Stimulated activated effector memory CD8-positive, alpha-beta T cell treated with anti-CD3 and anti-CD28 coated beads, Interleukin-12 subunit alpha, Interleukin-12 subunit beta, amount 100 ng/mL, for 72 hours (primary cell): Measurements from ENCODE around the gene KCTD15.

Source experiments
- ATAC-seq: fragments of 150-1000 bp; cut with Tn5 transposase; 2 replicates; pipeline ENCODE4 v1.10.0; 2021
- DNase-seq, 2 donors: peaks; one replicate each; pipeline ENCODE4 v3.0.0; 2021 to 2022; ENCODE audit warnings: low spot score in 2 of 2
- H3K27ac Mint-ChIP-seq: one replicate; pipeline ENCODE4 v1.8.0; 2022; ENCODE audit warnings: mild to moderate bottlenecking, mixed read lengths
- H3K36me3 Mint-ChIP-seq: one replicate; pipeline ENCODE4 v1.8.0; 2022; ENCODE audit warnings: mild to moderate bottlenecking, mixed read lengths
- H3K4me1 Mint-ChIP-seq: one replicate; pipeline ENCODE4 v1.8.0; 2022; ENCODE audit warnings: mixed read lengths
- H3K4me3 Mint-ChIP-seq: one replicate; pipeline ENCODE4 v1.8.0; 2022; ENCODE audit warnings: mild to moderate bottlenecking, mixed read lengths
- H3K9me3 Mint-ChIP-seq: one replicate; pipeline ENCODE4 v1.8.0; 2022; ENCODE audit warnings: mixed read lengths

The KCTD15 gene

DNA sequence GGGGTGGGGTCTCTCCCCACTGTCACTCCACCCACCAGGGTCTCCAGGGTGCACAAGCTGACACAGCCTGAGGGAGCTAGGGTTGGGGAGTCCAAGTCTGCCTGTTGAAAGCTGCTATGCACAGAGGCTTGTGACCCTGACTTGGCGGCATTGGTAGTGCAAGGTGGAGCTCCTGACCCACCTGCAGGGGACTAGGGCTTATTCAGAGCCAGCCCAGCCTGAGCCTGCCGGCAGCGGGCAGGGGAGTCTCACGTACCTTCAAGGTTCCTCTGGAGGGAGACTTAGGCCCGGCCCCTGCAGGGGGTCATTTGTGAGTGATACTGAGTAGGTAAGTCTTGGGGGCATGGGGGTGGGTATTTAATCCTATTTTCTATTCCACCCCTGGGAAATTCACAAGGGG is 4.7 kb downstream of the KCTD15 start:
- H3K4me1 Mint-ChIP-seq = peaks cover 15% of the 10 kb centered on the region
- H3K9me3 Mint-ChIP-seq = no peaks in the 10 kb centered on the region
- no peaks in the 10 kb centered on the region for H3K36me3 Mint-ChIP-seq
- H3K4me3 Mint-ChIP-seq = no peak overlapping the region
- no peak for ATAC-seq
- no peak overlapping the region for H3K27ac Mint-ChIP-seq
- DNase-seq = no peak

- no peaks in the 10 kb centered on the region for H3K36me3 Mint-ChIP-seq
- H3K4me1 Mint-ChIP-seq = peaks cover 18% of the 10 kb centered on the region
- H3K27ac Mint-ChIP-seq = peak overlapping the region; percentile 46
- ATAC-seq (no peak), DNase-seq (no peak)
- no peaks in the 10 kb centered on the region for H3K9me3 Mint-ChIP-seq
- no peak overlapping the region for H3K4me3 Mint-ChIP-seq
Observed at GRCh38 chr19:33802001-33802400, 5.3 kb downstream of the KCTD15 start.

- Mint-ChIP-seq H3K36me3 (no peaks in the 10 kb centered on the region), H3K9me3 (no peaks in the 10 kb centered on the region), H3K27ac (no peak overlapping the region), H3K4me1 (peaks cover 18% of the 10 kb centered on the region), H3K4me3 (no peak overlapping the region)
- ATAC-seq (no peak), DNase-seq (no peak)
Observed at GRCh38 chr19:33802801-33803200, 6.1 kb downstream of the KCTD15 start.

- Mint-ChIP-seq H3K4me3 (no peak overlapping the region), H3K4me1 (peaks cover 18% of the 10 kb centered on the region), H3K9me3 (no peaks in the 10 kb centered on the region), H3K36me3 (no peaks in the 10 kb centered on the region), H3K27ac (peak overlapping the region; percentile 58)
- no peak for ATAC-seq
- DNase-seq = no peak
Observed at GRCh38 chr19:33803383-33803782, 6.7 kb downstream of the KCTD15 start.

GRCh38 chr19:33804021-33804799 is 7.5 kb downstream of the KCTD15 start:
- ATAC-seq (no peak), DNase-seq (no peak)
- Mint-ChIP-seq H3K4me1 (peaks cover 18% of the 10 kb centered on the region), H3K9me3 (no peaks in the 10 kb centered on the region), H3K4me3 (no peak overlapping the region), H3K27ac (no peak overlapping the region), H3K36me3 (no peaks in the 10 kb centered on the region)

- Mint-ChIP-seq H3K27ac (no peak overlapping the region), H3K4me1 (peaks cover 18% of the 10 kb centered on the region), H3K36me3 (no peaks in the 10 kb centered on the region), H3K9me3 (no peaks in the 10 kb centered on the region), H3K4me3 (no peak overlapping the region)
- ATAC-seq = no peak
- DNase-seq = no peak
Observed at GRCh38 chr19:33805313-33805712, 8.6 kb downstream of the KCTD15 start.

DNA sequence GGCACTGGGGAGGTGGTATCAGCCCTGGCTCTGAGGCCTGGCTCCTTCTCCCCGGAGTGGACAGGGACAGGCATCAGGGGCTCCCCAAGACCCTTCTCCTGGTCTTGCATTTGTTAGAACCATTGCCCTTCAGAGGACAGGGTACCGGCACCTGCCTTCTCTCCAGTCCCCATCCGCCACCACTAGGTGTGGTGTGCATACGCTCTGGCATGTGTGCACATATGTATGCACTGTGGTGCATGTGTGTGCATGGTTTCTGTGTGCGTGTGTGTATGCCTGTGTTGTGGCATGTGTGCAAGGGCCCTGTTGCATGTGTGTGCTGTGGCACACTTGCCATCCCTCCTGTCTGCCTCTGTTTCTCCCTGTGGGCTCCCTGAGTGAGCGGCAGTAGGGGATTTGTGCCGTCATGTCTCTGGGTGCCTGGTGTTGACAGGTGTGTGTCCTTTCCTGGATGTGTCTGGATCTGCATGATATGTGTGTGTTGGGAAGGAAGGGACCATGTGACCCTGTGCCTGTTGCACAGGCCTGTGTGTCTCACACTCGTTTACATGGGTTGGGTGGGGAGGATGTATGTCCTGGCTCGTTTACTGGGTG is 9.3 kb downstream of the KCTD15 start:
- H3K9me3 Mint-ChIP-seq = no peaks in the 10 kb centered on the region
- DNase-seq (no peak), ATAC-seq (no peak)
- no peak overlapping the region for H3K4me3 Mint-ChIP-seq
- no peaks in the 10 kb centered on the region for H3K36me3 Mint-ChIP-seq
- peaks cover 18% of the 10 kb centered on the region for H3K4me1 Mint-ChIP-seq
- H3K27ac Mint-ChIP-seq = peak overlapping the region; percentile 9

- DNase-seq = no peak
- ATAC-seq = no peak
- peaks cover 18% of the 10 kb centered on the region for H3K4me1 Mint-ChIP-seq
- H3K4me3 Mint-ChIP-seq = no peak overlapping the region
- no peaks in the 10 kb centered on the region for H3K36me3 Mint-ChIP-seq
- peak overlapping the region; percentile 9 for H3K27ac Mint-ChIP-seq
- H3K9me3 Mint-ChIP-seq = no peaks in the 10 kb centered on the region
Observed at GRCh38 chr19:33806434-33806881, 9.8 kb downstream of the KCTD15 start.

DNA sequence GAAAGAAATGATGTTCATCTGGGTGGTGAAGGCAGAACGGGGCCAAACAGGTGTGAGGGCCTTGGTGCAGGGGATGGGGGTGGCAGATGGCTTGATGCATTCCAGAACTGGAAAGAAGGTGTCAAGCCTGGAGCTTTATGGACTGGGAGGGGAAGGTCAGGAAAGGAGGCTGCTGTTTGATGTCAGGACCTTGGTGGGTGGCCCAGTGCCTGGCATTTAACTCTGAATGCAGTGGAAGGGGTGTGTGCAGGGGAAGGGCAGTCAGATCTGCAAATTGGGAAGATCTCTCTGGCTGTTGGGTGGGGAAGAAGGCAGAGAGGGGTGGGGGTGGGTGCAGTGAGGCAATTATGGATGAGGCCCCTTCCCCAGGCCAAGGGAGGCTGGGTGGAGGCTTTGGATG is 11.7 kb downstream of the KCTD15 start:
- H3K36me3 Mint-ChIP-seq = no peaks in the 10 kb centered on the region
- ATAC-seq = no peak
- peaks cover 18% of the 10 kb centered on the region for H3K4me1 Mint-ChIP-seq
- no peaks in the 10 kb centered on the region for H3K9me3 Mint-ChIP-seq
- no peak overlapping the region for H3K27ac Mint-ChIP-seq
- no peak overlapping the region for H3K4me3 Mint-ChIP-seq
- no peak for DNase-seq

- ATAC-seq (no peak), DNase-seq (no peak)
- no peak overlapping the region for H3K27ac Mint-ChIP-seq
- no peaks in the 10 kb centered on the region for H3K9me3 Mint-ChIP-seq
- peaks cover 17% of the 10 kb centered on the region for H3K4me1 Mint-ChIP-seq
- no peak overlapping the region for H3K4me3 Mint-ChIP-seq
- no peaks in the 10 kb centered on the region for H3K36me3 Mint-ChIP-seq
Observed at GRCh38 chr19:33809960-33810359, 13.3 kb downstream of the KCTD15 start.

GRCh38 chr19:33810821-33811220 is 14.2 kb downstream of the KCTD15 start:
- H3K27ac Mint-ChIP-seq = peak overlapping the region; percentile 26
- no peak overlapping the region for H3K4me3 Mint-ChIP-seq
- no peak for DNase-seq
- H3K36me3 Mint-ChIP-seq = no peaks in the 10 kb centered on the region
- peaks cover 9% of the 10 kb centered on the region for H3K4me1 Mint-ChIP-seq
- ATAC-seq = no peak
- no peaks in the 10 kb centered on the region for H3K9me3 Mint-ChIP-seq

GRCh38 chr19:33811246-33811645 is 14.6 kb downstream of the KCTD15 start:
- H3K4me3 Mint-ChIP-seq = no peak overlapping the region

GRCh38 chr19:33811736-33812387 is 15.2 kb downstream of the KCTD15 start:
- Mint-ChIP-seq H3K27ac (no peak overlapping the region), H3K4me3 (no peak overlapping the region), H3K9me3 (no peaks in the 10 kb centered on the region), H3K36me3 (no peaks in the 10 kb centered on the region), H3K4me1 (no peaks in the 10 kb centered on the region)
- no peak for ATAC-seq
- no peak for DNase-seq

More at GRCh38 chr19:33811246-33811645, 14.6 kb downstream of the KCTD15 start:
- DNase-seq (no peak), ATAC-seq (no peak)
- H3K4me1 Mint-ChIP-seq = peaks cover 5% of the 10 kb centered on the region
- no peak overlapping the region for H3K27ac Mint-ChIP-seq
- no peaks in the 10 kb centered on the region for H3K9me3 Mint-ChIP-seq
- no peaks in the 10 kb centered on the region for H3K36me3 Mint-ChIP-seq

GRCh38 chr19:33812388-33813330 is 16.0 kb downstream of the KCTD15 start:
- H3K4me1 Mint-ChIP-seq = no peaks in the 10 kb centered on the region
- H3K36me3 Mint-ChIP-seq = no peaks in the 10 kb centered on the region
- no peaks in the 10 kb centered on the region for H3K9me3 Mint-ChIP-seq
- DNase-seq (no peak), ATAC-seq (no peak)
- no peak overlapping the region for H3K27ac Mint-ChIP-seq
- H3K4me3 Mint-ChIP-seq = no peak overlapping the region
